NOMO-1 treated with dmso at 0.1 percent for 144 hours (cell line): ENCODE data around the gene PPFIA2.
"Not testable (repeated sequence)": the region's sequence is repeated elsewhere in the genome, so short reads cannot be mapped to it uniquely, and the experiment has no call there.

Experiments
- DNase-seq: peaks from one replicate; lab custom pipeline; 2025; ENCODE audit not compliant: unreplicated experiment; lab: John Stamatoyannopoulos, UW

Gene PPFIA2

GRCh38 chr12:81216739-81217138 is 542.4 kb downstream of the PPFIA2 start:
- no peak for DNase-seq

DNA sequence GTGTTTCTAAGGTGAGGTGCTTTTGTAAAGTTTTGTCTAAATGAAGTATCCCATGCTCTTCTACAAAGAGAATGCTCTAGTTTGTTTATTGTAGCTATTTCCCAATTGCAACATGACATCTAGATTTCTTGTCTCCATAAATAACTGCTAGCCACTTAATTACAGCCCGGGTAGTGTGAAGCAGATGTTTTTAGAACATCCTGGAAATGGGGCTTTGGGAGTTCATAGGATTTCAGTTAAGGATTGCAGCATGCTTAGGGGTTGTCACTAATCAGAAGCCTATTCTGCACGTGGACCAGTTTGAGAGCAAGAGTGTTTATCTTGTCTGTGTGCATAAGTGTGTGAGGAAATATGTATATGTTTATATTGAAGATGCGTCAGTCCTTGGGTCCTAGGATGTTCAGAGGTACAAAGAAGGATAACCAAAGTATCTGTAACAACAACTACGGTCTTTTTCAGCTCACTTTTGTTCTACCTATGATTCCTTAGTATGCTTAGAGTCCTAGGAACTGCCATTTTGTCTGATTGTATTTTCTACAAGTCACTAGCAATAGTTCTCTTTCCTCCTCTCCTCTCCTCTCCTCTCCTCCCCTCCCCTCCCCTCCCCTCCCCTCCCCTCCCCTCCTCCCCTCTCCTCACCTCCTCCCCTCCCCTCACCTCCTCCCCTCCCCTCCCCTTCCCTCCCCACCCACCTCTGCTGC is 546.0 kb downstream of the PPFIA2 start:
- no peak for DNase-seq

GRCh38 chr12:81211306-81211705 is 547.8 kb downstream of the PPFIA2 start:
- no peak for DNase-seq

DNA sequence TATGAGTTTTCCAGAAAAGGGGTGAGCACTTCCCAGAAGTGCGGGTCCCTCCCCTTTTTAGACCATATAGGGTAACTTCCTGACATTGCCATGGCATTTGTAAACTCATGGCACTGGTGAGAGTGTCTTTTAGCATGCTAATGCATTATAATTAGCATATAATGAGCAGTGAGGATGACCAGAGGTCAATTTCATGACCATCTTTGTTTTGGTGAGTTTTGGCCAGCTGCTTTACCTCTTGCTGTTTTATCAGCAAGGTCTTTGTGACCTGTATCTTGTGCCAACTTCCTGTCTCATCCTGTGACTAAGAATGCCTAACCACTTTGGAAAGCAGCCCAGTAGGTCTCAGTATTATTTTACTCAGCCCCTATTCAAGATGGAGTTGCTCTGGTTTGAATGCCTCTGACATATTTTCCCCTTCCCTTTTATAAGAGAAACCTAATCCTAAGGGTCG is 549.4 kb downstream of the PPFIA2 start:
- not testable (repeated sequence) for DNase-seq

GRCh38 chr12:81209012-81209411 is 550.1 kb downstream of the PPFIA2 start:
- no peak for DNase-seq

DNA sequence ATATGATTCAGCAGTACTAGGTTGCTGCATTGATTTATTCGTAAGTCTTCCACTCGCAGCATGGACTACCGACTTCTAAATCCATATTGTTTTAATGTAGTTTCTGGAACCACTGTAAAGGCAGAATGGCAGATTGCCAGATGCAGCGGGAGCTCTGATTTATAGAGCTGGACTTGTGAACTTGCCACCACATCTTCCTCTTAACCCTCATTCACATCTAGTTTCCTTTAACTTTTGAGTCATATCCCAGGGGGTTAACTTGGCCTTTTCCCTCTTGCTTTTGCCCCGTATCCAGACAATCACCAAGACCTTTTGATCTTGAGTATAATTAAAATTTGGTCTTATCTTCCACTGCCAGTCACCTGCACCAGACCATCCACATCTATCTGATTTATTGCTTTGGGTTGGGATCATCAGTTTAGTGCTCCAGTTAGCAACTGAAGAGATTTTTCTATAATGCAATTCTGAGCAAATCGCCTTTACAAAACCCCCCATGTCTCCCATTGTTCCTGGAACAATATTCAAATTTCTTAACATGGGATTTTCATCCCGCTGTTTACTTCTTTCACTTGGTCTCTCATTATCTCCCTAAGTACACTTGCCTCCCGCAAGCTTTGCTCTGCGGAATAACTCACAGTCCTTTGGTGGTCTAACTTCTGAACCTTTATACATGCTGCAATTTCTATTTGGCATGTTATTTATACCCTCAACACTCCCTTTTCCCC is 550.8 kb downstream of the PPFIA2 start:
- no peak for DNase-seq
